Stromal cell of bone marrow (primary cell): ENCODE measurements around the gene DLGAP1.

Source experiments
- DNase-seq: peaks from one replicate; pipeline ENCODE4 v3.0.0-alpha.2; 2012; ENCODE audit warnings: low read depth

The DLGAP1 gene

DNA sequence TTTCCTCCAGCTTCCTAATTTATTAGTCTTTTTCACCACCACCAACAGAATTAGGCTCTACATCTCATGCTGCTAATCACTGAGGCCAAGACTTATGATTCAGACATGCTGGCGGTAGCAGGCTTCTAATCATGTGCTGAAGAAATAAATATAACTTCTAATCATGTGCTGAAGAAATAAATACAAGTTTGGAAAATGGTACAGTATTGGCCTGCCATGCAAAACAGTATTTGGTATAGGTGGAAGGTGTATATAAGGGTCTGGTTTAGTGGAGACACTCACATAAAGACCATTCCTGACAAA is 764.4 kb downstream of the DLGAP1 start:
- DNase-seq: no peak

DNA sequence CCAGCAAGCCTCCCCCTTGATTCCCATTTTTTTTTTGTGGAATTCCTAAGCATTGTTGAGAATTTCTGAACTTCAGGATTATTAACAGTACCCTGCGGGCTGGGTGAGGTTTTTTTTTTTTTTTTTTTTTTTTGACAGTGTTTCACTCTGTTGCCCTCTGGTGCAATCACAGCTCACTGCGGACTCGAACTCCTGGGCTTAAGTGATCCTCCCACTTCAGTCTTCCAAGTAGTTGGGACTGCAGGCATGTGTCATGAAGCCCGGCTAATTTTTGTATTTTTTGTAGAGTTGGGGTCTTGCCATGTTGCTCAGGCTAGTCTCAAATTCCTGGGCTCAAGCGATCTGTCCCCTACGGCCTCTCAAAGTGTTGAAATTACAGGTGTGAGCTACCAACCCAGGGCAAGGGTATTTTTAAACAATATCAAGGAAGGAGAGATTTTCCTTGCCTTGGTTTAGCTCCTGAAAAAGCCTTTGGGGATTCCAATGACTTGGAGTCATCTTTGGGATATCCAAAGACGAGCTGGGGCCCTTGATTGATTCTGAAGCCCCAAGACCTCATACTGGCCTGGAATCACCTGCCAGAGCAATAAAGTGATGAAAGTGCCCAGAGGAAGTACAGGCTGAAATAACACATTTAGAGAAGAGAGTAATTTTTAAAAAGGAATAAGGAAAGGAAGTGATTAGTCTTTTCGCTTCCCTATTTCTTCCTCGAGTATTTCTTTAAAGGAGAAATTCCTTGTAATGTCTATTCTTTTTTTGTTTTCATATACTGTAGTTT is 764.9 kb downstream of the DLGAP1 start:
- no peak for DNase-seq

DNA sequence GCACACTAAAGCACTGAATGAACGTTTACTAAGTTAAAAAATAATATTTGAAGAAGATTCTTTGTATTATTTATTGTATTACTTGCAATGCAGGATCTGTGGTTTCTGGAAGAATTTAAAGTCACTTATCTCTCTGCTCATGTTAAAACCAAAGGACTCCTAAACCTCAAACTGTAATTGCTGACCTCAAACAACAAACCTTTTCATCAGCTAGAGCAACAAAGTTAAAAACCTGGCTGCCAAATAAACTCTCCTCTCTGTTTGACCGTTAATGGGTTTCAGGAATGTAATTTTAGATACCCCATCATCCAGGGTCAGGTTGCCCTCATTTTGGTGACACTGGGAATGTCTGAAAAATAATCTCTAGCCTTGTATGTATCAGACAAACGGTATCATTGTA is 766.0 kb downstream of the DLGAP1 start:
- no peak for DNase-seq

DNA sequence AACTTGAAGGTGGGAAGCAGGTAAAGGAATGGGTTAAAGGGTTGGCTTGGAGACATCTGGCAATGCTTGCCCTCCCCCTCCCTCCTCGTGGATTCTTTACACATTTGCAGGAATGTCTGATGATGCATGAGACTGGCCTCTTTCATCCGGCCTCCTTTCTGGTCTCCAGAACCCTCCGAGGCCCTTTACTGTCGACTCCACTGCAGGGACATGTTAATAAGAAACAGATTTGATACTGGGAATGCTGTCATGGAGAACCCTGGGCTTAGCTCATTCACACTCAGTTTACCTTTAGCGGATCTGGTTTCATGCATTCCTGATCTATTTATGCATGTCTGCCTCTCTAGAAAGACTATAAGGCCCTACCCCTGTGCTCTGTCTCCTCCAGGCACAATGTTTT is 766.4 kb downstream of the DLGAP1 start:
- peak; percentile 64 for DNase-seq

DNA sequence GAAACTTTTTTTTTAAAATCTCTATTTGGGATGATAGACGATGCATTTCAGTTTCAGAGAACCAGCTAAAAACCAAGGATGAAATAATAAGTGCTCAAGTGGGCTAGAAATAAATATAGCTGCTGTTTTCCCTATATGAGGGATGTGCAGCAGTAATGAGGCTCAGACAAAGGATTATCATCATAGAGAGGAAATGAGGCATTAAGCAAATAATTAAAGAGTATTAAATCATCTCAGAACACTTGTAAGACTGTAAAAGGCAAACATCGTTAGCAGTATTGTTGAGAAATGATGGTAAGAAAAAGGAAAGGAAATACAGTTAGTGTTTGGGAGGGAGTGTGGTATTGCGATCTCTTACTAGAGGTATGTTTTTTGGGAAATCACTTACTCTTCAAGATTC is 771.6 kb downstream of the DLGAP1 start:
- DNase-seq: no peak

DNA sequence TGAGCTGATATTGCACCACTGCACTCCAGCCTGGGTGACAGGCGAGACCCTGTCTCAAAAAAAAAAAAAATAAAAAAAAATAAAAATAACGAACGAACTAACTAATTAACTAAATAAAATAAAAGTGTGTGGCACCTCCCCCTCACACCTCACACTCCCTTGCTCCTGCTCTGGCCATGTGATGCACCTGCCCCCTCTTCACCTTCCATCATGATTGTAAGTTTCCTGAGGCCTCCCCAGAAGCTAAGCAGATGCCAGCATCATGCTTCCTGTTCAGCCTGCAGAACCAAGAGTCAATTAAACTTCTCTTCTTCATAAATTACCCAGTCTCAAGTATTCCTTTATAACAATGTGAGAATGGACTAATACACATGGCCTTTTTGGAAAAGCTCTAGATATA is 773.0 kb downstream of the DLGAP1 start:
- no peak for DNase-seq

DNA sequence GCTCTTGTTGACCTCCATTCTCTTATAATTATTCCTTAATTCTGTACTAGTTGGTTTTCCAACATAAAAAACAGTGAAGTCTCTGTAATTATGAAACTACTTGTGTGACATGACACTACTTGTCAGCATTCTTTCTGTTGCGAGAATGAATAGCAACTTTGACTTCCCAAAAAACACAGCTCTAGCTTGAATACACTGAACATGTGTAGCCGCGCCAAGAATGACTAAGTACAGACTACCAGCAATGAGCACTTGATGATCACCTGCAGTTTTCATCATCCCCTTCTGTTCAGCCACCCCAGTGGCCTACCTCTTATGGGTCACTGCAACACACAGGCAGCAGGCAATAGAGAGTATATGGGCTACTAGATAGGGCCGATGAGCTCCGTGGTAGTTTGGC is 775.9 kb downstream of the DLGAP1 start:
- no peak for DNase-seq

DNA sequence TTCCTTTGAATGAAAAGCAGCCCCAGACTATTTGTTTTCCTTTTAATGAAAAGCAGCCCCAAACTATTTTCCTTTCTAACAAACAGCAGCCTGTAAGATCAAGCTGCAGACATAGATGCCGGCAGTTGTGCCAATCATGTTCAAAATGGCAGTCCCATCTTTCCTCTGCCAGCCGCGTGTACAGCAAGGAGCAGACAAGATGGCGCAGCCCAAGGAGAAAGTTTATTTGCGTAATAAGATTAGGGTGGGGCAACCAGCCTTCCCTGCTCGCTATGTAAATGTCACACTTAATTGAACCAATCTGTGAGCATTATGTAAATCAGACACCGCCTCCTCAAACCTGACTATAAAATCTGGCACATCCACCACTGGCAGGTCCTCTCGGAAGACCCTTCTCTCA is 779.1 kb downstream of the DLGAP1 start:
- no peak for DNase-seq

DNA sequence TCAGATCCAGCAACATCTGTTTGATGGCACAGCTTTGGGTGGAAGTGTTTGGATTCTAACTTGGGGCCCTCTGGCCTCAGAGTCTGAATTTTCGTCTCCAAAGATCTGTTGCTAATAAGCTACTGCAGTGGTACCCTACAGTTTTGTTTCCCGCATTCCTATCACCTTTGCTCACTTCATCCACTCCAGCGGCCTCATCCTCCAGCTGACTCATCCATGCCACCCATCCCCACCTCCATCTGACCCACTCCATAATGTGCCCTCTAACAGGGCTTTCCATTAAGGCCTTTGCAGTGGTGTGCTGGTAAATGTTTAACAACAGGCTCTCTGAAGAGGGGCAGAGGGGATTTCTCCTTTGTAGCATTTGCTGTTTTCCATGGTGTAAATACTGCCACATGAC is 779.7 kb downstream of the DLGAP1 start:
- DNase-seq: no peak

DNA sequence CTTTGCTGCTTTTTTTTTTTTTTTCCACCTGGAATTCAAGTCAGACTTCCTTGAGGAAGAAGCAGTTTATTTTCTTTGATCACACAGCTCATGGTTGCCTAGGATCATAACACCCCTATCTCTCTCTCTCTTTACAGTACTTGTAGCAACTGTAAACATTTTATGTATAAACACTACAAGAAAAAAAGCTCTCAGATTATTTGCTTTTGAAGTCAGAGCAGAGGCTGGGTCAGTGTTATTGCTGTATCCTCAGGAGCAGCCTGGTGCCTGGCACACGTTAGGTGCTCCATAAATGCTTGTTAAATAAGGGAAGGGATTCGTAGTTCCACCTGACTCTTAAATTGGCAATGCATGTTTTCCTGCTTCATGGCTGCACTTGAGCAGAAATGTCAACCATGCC is 783.9 kb downstream of the DLGAP1 start:
- DNase-seq: no peak

DNA sequence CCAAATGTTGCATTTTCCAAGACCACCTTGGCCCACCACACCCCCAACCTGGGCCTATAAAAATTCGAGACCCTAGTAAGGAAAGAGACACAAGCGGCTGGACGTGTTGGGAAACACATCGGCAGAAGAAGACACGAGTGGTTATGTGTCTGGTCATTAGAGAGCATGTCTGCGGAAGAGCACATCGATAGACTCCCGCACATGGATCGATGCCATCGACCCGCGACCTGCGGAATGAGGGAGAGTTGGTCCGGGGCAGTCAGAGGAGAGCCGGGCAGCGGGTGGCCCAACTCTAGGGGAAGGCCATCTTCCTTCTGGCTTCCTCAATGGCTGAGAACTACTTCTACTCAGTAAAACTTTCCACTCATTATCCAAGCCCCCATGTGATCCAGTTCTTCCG is 785.7 kb downstream of the DLGAP1 start:
- DNase-seq: no peak

DNA sequence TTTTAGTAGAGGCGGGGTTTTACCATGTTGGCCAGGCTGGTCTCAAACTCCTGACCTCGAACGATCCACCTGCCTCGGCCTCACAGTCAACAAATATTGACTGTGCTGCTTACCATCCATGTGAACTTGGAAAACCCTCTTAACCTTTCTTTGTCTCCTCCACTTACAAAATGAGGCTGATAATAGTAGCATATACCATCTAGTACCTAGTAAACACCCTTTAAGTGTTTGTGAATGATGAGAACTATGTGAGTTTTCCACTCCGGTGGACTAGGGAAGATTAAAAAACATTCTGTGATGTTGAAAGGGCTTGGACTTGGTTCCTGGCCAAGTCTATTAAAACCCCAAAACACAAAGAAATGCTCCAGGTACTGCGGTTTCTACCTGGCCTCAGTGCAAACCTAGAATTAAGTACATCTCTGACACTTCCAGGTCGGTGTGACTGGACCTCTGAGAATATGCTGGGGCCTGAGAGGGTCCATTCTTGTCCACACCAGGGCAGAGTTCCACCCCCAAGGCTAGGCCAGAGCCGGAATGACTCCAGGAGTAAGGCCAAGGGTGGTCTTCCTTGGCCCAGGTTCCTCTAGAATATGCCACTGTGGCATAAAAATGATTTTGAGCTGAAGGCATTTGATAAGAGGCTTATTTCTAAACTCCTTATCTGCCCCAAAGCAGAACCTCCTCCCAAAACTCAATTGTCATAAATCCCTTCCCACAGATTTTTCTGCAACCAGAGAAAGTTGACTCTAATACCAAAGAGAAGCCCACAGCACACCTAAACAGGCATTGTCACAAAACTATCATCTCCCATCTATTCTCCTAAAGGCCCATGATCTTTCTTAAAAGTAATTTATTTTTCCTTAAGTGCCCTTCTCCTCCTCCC is 787.6 kb downstream of the DLGAP1 start:
- no peak for DNase-seq

DNA sequence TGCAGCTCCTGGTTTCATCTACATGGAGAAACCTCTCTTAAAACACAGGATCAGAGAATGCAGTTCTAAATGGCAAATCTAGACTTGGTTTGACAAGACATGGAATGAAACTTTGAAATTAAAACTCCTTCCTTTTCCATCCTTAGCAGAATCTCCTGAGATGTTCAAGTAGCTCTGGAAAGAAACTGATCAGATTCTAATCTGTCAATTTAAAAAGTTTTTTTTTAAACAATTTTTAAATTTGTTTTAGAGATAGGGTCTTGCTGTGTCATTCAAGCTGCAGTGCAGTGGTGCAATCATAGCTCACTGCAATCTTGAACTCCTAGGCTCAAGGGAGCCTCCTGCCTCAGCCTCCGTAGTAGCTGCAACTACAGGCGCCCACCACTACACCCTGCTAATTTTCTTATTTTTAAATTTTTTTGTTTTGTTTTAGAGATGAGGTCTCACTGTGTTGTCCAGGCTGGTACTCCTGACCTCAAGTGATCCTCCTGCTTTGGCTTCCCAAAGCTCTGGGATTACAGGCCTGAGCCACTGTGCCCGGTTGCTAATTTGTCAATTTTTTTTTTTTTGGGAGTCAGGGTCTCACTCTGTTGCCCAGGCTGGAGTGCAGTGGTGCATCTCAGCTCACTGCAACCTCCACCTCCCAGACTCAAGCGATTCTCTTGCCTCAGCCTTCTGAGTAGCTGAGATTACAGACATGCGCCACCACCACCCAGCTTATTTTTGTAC is 788.4 kb downstream of the DLGAP1 start:
- no peak for DNase-seq

DNA sequence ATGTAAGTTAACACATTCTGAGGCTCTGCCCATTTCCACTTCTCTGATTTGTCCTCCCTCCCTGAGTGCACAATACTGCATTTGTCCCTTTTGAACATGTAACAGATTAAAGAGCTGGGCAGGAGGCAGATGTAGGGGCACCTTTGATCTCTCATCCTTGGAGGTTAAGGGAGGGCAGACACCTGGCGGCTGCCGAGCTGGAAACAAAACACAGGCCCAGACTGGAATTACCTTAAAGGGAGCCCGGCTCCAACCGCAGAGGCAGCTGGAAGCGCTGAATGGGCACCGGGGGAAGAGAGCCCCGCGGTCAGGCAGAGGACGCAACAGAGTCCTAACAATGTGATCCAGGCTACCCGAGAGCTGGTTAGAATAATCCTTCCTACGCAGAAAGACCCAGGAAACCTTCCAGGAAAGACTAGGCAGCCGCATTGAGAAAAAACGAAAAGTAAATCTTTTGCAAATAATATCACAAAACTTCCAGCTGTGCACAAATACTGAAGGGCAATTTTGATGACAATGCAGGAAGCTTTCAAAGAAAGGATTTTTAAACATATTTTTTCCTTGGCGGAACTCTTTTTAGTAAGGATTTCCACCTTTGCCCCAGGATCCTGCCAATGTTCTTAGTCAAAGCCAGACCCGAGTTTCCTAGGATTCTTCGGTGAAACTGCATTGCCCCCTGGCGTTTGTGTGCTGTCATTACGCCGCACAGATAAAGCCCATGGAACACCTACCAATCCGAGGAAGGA is 789.2 kb downstream of the DLGAP1 start:
- peak; percentile 78 for DNase-seq

DNA sequence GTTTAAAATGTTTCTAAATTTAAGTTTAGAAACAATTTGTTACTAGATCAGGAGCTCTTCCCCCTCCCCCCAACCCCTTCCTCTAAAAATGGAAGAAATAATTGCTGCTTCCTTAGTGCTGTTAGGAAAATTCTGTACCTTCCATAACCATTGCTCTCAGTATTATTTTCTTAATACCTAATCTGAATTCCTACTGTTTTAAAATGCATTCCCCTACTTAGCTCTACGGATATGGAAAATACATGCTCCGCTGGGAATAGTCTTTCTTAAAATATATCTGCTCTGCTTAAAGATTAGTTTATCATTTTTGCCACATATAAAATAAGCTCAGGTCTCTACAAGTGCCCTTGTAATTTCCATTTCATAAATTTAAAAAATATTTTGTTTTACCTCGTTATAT is 789.9 kb downstream of the DLGAP1 start:
- no peak for DNase-seq

DNA sequence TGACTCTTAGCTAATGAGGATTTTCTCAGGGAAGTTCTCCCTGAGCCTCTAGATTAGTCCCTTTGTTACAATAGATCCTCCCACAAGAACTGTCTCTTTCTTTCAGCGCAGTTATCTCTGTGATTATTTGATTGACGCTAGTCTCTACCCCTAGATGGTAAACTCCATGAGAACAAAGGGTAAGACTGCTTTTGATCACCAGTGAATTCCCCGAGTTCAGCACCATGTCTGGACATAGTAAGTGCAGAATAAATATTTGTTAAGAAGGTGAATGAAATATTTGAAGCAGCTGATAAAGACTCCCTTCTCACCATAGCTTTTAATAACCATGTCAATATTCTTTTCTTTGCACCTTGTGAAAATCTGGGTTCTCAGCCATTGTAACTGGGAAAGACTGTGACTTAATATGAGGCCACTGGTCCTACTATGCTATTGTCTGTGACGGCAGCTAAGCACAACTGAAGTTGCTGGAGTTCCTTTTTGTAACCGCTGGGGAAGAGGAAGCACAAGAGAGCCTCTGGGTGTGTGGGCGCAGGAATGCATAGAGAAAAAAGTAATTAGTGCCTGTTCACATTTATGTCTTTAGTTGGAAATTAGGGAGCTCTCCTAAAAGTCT is 790.4 kb downstream of the DLGAP1 start:
- no peak for DNase-seq

DNA sequence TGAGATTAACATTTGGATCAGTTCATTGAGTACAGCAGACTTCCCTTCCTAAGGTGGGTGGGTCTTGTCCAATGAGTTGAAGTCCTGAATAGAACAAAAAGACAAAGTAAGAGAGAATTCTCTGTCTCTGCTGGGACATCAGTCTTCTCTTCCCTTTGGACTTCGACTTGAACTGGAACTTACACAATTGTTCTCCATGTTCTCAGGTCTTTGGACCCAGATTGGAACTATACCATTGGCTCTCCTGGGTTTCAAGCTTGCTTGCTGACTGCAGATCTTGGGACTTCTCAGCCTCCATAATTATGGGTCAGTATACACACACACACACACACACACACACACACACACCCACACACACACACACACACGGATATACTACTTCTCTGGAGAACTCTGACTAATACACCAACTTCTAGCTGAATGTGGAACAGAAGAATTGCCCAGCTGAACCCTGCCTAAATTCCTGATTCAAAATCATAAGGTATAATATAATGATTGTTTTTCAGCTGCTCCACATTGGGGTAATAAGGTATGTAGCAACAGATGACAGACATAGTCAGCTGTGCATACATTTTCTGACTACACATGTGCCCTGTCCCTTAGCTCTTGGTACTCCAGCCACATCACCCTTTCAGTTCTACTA is 791.1 kb downstream of the DLGAP1 start:
- no peak for DNase-seq

DNA sequence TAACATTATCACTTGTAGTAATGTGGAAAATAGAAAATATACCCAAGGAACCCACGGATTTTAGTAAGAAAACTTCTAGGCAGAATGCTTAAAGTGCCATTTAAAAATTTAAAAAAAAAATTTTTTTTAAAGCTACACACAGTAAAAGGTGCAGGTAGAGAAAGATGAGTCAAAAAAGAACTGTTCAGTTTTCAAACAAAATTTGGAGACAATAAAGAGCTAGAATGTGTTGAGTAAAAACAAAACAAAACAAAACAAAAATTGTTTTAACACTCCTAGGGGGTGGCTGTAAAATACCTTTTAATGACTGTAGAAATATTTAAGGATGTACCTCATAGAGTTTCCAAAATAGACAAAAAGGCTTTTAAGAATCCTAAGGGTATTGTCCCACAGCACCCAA is 793.1 kb downstream of the DLGAP1 start:
- no peak for DNase-seq

DNA sequence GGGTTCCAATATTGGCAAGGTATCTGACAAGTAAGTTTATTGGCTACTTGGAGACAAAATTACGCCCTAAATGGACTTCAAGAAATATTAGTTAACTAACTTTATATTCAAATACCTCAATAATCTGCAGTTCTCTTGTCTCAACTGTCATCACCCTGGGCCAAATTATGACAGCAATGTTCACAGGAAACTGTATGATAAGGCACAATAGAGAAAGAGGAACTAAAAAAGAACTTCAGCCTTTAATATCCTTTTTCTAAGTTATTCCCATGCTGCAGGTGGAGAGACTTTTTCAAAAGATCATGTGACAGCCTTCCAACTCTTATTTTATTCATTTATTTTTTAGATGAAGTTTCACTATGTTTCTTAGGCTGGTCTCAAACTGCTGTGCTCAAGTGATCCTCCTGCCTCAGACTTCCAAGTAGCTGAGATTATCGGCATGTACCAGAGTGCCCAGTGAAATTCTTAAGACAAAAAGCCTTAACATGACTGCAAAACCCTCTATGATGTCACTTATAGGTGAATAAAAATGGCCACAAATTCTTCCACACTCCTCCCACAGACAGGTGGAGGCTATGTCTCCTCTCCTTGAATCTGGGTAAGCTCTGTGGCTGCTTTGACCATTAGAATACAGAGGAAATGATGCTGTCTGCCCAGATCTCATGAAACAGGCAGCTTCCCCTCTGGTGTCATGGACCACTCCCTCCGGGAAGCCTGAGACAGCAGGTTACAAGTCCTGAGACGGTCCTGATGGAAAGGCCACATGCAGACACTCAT is 794.2 kb downstream of the DLGAP1 start:
- DNase-seq: no peak

DNA sequence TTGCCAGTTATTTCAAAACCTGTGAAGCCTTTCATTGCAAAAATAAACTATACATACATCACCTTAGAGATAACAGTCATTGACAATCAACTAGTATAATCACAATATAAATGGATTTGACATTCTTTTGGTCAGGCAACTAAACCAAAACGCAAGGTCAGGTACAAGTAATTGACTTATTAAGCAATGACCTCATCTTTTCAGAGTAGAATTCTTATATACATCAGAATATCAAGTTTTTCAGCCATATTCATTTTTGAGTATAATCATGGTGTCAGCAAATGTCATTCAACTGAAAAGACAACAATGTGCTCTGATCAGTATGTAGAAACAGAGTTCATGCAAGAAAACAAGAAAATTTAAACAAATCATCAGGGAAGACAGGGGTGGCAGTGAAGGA is 796.6 kb downstream of the DLGAP1 start:
- no peak for DNase-seq
